Testis (tissue), 2 donors: ENCODE measurements around the gene VMA21.

Experiments used
- CTCF ChIP-seq, 3 experiments: fragments of 450-650 bp in 2 of 3; fragments of 200-600 bp in 1 of 3; sonication (generic) in 1 of 3; IDR thresholded peaks; one replicate each; pipeline ENCODE4 v1.5.1; 2016 to 2019; ENCODE audit warnings: antibody characterized with exemption in 3 of 3, mild to moderate bottlenecking in 2 of 3, moderate library complexity in 1 of 3
- POLR2A ChIP-seq: fragments of 450-650 bp; IDR thresholded peaks from one replicate; pipeline ENCODE4 v1.6.1; 2017; ENCODE audit warnings: antibody characterized with exemption, mild to moderate bottlenecking, moderate library complexity

- no peak for TF ChIP-seq POLR2A
- TF ChIP-seq CTCF (IDR thresholded peaks at IDR 0.05), result no peak
Observed at GRCh38 chrX:151416579-151416978, 19.6 kb downstream of the VMA21 start.
